ENCODE data around the gene PIK3C2A. TPM values are rescaled to one million over a fixed set of nuclear protein-coding genes. Genes with fewer than 3 reads are reported as not detected.

Gene PIK3C2A
- total and polyA plus RNA-seq, 2 of the 8 experiments (the other 6 are each of a cell fraction or from before 2014, with no cell fraction given) = 20.1 to 127 TPM

DNA sequence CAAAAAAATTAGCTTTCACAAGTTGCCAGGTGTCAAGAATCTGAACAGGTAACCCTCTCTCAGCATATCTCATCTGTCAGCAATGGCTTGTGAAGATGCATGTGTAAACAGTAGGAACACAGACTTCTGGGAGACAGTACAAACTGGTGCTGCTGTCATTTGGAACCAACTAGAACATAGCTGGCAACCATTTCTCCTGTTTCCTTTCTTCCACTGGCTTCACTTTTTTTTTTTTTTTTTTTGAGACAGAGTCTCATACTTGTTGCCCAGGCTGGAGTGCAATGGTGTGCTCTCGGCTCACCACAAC is 2.1 kb upstream of the PIK3C2A start:
- ChIA-PET CTCF (ENCODE audit: partially characterized antibody) (interaction anchor here (2.6 kb wide), 1 partner anchor 20 kb away, joined by 10 read pairs; no protein-coding TSS in a partner anchor), POLR2A (ENCODE audit: partially characterized antibody) (interaction anchor here (0.6 to 2.0 kb wide), 4 partner anchors 11 to 151 kb away, joined by 3 to 6 read pairs (median 4); partner anchors contain the start of gene RPS13)
- Histone ChIP-seq H3K36me3 (ENCODE audit: control insufficient read depth in 2 of 4, insufficient read depth in 4 of 4, low read length in 3 of 4) (peaks cover 0 to 5% (median 1%) of the 10 kb centered on the region in 4 experiments; a peak in 4 of 8 replicates), H2BK120ac (replicated peaks; ENCODE audit: low read depth, low read length) (no peak overlapping the region), H3K79me2 (ENCODE audit: control insufficient read depth in 1 of 2, insufficient read depth in 2 of 2, low read length in 2 of 2) (peaks cover 19 to 26% of the 10 kb centered on the region in 2 experiments), H3K4me3 (ENCODE audit: extremely low read depth in 1 of 4, insufficient read depth in 2 of 4, low read depth in 3 of 4, low read length in 4 of 4) (0 out of 8 replicates have a peak overlapping the region, but pooled peaks of 1 of the 4 experiments have one; percentile 76), H2BK15ac (ENCODE audit: low read length) (0 out of 2 replicates have a peak overlapping the region, but pooled peaks have one; percentile 92), H3K4me1 (replicated peaks in 1 of 4; ENCODE audit: control insufficient read depth in 3 of 4, insufficient read depth in 4 of 4, low read length in 3 of 4) (no peaks in the 10 kb centered on the region; a peak in 2 of 7 replicates), H3K79me1 (ENCODE audit: low read depth, low read length) (no peaks in the 10 kb centered on the region), H4K5ac (ENCODE audit: insufficient read length, low read depth, low read length) (no peak overlapping the region), H4K91ac (replicated peaks; ENCODE audit: insufficient read length, low read length) (no peak overlapping the region), H3K18ac (ENCODE audit: extremely low read depth, low read length) (no peak overlapping the region), H2BK12ac (ENCODE audit: low read depth, low read length) (no peak overlapping the region), H3K23me2 (ENCODE audit: low read depth, low read length) (peaks cover 10% of the 10 kb centered on the region), H3K14ac (ENCODE audit: insufficient read length) (no peak overlapping the region), H4K20me1 (replicated peaks in 1 of 2; ENCODE audit: control insufficient read depth in 1 of 2, insufficient read depth in 2 of 2, low read length in 2 of 2) (peaks cover 0 to 3% of the 10 kb centered on the region in 2 experiments), H4K8ac (ENCODE audit: extremely low read depth, insufficient read depth, low read length) (no peak overlapping the region), H2AK5ac (ENCODE audit: low read depth, low read length) (no peak overlapping the region), H2AFZ (ENCODE audit: low read length) (no peak overlapping the region), H3K4me2 (ENCODE audit: insufficient read depth in 1 of 2, low read depth in 2 of 2, low read length in 2 of 2) (no peak overlapping the region; a peak in 1 of 4 replicates), H3K27me3 (replicated peaks in 1 of 4; ENCODE audit: control insufficient read depth in 3 of 4, extremely low read depth in 1 of 4, insufficient read depth in 3 of 4, low read length in 3 of 4) (no peaks in the 10 kb centered on the region), H3K4ac (replicated peaks; ENCODE audit: insufficient read length, low read depth, low read length) (no peak overlapping the region), H3K9me3 (ENCODE audit: insufficient read depth in 2 of 2, low read depth in 1 of 2, low read length in 1 of 2) (peaks cover 5 to 6% of the 10 kb centered on the region in 2 experiments; a peak in 2 of 4 replicates), H3K27ac (ENCODE audit: low read depth, low read length) (no peak overlapping the region), H2BK5ac (ENCODE audit: low read depth, low read length) (no peak overlapping the region), H2BK20ac (ENCODE audit: low read length) (no peak overlapping the region), H3K56ac (replicated peaks; ENCODE audit: insufficient read length, low read depth, low read length) (no peak overlapping the region), H3K9ac (replicated peaks in 1 of 4; ENCODE audit: extremely low read depth in 1 of 4, low read depth in 3 of 4, low read length in 3 of 4) (no peak overlapping the region), H3K23ac (ENCODE audit: insufficient read length) (no peak overlapping the region)
- TF ChIP-seq RXRA (IDR thresholded peaks at IDR 0.05; ENCODE audit: insufficient read depth, low read depth, low read length) = no peak
- TF ChIP-seq GABPA (IDR thresholded peaks at IDR 0.05; ENCODE audit: borderline replicate concordance, insufficient read depth, low read length) = no peak
- WGBS, 2 experiments (ENCODE audit: extremely low coverage in 1 of 2, insufficient coverage in 1 of 2, insufficient read length in 1 of 2, insufficient replicate concordance in 2 of 2, low coverage in 1 of 2, low lambda C conversion rate in 2 of 2, missing lambda C conversion rate in 1 of 2) = no CpG with 5 or more reads among the region's 1 CpG
- FAIRE-seq (no peak), DNase-seq (ENCODE audit: low read depth in 1 of 2, low spot score in 2 of 2) (no peak)

All from H1 (cell line).